DMS153 (cell line): ENCODE results near the gene SYNJ2.

Source experiments
- DNase-seq: peaks from one replicate; lab custom pipeline; 2025; lab: John Stamatoyannopoulos, UW

SYNJ2 gene

DNA sequence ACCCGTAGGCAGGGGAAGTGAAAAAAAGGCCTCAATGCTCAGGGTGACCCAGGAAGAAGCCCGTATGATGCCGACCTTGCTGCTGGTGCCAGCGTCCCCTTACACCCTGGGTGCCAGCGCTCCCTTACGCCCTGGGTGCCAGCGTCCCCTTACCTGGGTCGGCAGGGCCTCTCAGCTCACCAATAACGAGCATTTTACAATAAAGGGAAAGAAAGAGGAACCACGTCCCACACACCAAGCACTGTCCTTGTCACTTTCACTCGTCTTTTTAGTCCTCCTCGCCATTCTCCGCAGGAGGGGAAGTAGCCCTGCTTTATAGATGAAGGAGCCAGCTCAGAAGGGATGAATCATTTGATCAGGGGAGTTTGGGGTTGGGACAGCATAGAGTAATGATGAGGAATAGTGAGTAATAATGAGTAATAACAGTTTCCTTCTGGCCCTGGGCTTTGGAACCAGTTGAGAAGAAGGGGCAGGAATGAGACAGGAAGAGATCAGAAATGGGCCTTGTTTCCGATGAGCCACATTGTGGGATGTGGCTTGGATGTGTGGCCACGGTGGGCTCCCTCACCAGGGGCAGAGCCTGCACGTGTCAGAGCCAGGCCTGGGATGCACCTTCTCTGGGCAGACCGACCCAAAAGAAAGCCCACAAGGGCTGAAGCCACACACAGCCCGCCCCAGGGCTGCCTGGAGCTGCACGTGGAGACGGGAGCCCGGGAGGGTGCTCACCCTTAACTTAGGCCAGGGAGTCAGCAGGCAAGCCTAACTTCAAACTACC, 75.7 kb downstream of the SYNJ2 start:
- DNase-seq: no peak

DNA sequence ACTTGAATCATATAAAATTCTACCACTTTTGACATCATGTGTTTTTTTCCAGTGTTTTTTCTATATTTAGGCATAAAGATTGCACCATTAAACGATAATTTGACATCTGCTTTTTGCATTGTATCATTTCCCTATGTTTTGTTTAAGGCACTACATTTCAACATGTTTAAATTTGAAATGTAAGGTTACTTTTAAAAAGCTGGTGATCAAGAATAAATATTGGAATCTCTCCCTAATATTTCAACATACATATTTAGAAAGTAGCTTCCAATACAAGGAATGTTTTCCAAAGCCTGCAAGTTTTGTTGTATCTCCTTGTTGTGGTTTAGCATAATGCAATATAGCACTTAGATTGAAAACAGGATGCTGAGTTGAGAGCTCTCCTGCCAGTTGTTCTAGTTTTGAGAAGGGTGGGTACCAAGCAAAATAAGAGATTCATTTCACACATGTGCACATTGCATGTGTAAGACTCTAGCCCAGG, 76.5 kb downstream of the SYNJ2 start:
- no peak for DNase-seq

DNA sequence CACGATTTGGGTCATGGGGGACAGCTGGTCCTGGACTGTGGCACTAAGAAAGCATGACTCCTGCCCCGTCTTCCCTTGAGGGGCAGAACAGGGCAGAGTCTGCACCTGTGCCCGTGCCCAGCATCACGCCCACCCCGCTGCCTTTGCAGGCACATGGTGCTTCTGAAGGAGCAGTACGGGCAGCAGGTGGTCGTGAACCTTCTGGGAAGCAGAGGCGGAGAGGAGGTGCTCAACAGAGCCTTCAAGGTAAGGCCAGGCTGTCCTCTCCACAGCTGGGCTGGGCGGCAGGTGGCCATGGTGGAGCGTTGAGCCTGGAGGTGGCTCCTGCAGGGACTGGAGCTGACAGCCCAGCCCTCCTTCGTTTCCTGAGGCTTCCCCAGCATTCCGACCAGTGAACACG, 77.4 kb downstream of the SYNJ2 start:
- DNase-seq: no peak

DNA sequence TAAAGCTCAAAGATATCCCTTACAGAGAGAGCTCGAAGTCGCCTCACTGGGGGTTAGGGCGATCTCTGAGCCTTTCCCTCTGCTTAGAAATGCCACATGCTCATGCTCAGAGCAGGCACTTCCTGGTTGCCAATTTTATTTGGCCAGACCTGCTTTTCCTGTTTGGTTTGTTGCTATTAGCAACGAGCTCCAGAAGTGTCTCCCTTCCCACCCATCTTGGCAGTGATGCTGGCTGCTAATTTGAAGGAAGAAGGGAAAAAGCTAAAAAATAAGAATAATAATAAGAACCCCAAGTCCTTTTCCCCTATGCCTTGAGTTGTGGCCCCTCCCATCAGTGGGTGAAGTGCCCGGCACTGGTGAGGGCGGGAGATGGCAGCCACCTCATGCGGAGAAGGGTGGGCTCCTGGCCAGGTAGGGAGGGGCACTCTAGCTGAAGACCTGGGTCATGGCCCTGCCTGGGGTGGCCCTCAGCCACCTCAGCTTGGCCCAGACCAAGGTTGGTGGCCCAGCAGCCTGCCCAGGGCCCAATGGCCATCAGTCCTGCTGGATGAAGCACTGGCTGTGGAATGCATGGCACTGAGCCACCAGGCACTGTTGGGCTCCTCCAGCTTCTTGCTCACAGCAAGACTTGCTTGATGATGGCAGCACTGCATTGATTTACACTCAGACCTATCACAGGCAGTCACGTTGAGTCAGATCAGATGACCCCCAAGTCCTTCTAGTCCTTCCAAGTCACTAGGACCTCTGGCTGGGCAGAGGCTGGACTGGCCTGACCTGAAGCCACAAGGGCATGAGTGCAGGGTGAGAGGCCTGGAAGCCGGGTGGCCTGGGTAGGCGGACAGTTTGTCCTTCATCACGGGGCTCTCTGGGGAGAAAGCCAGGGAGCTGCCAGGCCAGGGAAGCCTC, 79.0 kb downstream of the SYNJ2 start:
- peak; percentile 87 for DNase-seq

DNA sequence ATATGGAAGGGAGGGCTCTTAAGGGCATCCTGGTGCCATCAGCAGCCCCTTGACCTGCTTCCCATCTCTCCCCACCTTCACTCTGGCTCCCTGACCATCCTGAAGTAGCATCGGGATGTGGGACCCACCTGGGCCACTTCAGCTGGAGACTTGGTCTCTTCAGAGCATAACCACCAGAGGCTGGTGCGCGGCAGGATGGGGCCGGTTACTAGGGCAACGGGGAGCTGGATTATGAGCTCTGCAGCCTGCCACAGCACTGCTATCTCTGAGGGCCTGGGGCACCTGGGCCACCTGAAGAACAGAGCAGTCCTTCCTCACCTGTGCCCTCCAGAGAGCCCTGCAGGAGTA, 79.7 kb downstream of the SYNJ2 start:
- DNase-seq: peak; percentile 9

DNA sequence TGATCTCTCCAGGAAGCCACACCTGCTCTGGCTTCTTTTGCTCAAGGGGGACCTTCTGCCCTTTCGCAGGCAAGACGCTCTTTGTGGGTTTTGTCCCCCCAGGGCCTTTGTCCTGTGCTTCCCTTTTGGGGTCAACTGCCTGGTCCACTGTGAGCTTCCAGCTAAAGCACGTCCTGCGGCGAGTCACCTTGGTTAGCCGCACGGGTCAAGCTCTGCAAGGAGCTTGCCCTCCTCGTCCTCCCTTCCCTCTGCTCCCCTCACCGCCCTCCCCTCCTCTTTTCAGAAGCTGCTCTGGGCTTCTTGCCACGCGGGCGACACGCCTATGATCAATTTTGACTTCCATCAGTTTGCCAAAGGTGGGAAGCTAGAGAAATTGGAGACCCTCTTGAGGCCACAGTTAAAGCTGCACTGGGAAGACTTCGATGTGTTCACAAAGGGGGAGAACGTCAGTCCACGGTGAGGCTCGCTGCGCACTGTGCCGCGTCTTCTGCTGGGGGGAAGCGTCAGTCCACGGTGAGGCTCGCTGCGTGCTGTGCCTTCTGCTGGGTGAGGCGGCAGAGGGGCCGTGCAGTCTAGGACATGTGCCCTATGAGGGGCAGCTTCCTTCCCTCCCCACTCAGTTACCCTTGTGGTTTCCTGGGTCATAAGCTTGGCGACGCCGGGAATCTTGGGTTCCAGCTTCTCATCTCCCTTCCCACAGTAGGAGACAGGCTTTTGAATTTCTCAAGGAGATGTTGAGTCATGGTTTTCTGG, 80.2 kb downstream of the SYNJ2 start:
- no peak for DNase-seq

DNA sequence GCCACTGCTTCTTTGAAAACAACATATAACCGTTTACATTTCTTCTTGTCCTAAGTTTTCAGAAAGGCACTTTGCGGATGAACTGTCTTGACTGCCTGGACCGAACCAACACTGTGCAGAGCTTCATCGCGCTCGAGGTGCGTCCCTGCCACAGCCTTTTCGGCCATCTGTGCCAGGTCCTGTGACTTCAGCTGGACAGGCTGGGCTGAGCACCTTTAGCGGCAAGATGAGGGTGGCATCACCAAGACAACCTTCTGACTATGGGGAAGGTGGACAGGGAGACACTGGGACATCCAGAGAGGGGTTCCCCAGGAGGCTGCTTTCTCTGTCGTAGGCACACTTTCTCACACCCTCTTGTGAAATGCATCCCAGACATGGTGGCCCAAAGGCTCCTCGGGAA, 82.1 kb downstream of the SYNJ2 start:
- no peak for DNase-seq

DNA sequence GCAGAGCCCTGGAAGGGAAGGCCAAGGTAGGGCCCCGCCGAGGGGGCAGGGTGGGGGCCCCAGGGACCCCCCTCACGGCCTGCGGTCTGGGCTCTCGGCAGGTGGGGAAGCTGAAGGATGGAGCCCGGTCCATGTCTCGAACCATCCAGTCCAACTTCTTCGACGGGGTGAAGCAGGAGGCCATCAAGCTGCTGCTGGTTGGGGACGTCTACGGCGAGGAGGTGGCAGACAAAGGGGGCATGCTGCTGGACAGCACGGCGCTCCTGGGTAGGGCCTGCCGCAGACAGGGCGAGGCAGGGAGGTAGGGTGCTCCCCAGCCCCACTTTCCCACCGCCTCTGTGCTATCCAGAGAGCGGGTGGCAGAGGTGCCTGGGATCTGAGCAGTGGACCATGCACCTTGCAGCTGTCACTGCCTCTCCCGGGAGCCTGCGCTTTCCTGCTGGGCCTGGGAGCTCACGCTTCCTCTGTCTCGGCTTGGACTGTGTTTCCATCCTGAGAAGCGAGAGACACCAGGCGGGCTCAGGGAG, 83.1 kb downstream of the SYNJ2 start:
- no peak for DNase-seq

DNA sequence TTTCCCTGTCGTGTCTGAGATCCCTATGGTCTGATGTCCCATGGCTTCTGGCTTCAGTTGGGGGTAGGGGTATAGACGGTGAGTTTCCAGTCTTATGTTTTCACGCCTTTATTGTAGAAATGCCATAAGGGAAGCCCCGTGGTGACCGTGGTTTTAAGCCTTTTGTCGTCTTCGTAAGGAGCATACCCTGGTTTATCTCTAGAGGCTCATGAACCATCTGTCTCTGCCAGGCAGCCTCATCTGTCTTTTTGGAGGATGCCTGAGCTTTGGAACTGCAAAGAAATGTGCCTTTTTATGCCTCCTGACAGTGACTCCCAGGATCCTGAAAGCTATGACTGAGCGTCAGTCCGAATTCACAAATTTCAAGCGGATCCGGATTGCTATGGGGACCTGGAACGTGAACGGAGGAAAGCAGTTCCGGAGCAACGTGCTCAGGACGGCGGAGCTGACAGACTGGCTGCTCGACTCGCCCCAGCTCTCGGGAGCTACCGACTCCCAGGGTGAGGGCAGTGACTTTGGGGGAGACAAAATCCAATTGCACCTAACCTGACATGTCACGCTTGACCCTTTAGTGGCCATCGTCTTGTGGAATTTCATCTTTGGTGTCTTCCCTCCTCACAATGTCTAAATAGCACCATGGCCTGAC, 84.6 kb downstream of the SYNJ2 start:
- no peak for DNase-seq

DNA sequence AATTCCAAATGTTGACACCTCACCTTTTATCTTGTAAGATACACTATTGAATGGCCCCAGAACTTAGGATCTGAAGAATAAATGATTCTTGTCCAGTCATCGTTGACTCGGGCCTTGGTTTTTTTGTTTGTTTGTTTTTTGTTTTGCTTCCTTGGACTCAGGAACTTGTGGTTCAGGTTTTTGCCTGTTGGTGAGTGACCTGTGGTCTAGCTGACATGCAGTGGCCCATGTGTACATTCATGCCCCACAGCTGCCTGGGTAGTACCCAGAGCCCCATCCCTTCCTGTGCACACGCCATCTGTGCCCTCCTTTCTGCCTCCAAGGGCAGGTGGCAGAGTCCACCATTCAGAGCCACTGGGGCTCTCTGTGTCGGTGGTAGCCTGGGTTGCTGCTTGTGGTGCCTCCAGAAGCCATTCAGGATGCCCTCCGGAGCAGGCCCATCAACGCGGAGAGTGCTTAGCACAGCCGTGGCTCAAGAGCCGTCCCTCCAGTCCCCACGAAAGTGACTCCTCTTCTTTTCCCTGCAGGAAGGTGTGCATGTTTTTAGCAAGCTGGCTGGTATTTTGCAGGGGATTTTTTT, 85.9 kb downstream of the SYNJ2 start:
- DNase-seq: no peak

DNA sequence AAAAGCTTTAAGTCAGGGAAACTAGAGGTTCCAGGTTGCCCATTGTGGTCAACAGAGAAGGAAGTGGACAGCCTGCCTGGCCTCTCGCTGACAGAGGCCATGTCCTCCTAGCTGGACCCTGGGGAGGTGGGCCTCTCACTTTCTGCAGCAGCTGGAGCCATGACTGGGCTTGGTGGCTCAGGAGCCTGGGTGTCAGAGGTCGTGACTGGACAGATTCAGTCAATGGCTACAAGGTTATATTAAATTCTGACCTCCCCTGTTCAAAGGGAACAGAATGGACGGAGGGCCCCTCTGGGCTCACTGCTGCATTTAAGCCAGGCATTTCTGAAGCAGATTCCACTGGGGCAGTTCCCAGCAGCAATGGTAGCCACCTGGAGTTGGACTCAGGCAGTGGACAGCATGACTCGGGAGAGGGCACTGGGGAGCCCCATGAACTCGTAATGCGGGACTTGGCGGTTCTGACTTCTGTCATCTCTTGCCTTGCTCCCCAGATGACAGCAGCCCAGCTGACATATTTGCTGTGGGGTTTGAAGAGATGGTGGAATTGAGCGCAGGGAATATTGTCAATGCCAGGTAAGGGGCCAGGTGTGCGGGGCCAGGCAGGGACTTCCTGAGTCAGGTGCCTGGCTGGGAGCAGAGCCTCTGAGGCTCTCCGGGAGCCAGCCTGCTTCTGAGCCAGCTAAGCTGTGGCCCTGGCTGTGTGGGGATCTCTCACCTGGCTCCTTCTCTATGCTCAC, 86.7 kb downstream of the SYNJ2 start:
- no peak for DNase-seq

DNA sequence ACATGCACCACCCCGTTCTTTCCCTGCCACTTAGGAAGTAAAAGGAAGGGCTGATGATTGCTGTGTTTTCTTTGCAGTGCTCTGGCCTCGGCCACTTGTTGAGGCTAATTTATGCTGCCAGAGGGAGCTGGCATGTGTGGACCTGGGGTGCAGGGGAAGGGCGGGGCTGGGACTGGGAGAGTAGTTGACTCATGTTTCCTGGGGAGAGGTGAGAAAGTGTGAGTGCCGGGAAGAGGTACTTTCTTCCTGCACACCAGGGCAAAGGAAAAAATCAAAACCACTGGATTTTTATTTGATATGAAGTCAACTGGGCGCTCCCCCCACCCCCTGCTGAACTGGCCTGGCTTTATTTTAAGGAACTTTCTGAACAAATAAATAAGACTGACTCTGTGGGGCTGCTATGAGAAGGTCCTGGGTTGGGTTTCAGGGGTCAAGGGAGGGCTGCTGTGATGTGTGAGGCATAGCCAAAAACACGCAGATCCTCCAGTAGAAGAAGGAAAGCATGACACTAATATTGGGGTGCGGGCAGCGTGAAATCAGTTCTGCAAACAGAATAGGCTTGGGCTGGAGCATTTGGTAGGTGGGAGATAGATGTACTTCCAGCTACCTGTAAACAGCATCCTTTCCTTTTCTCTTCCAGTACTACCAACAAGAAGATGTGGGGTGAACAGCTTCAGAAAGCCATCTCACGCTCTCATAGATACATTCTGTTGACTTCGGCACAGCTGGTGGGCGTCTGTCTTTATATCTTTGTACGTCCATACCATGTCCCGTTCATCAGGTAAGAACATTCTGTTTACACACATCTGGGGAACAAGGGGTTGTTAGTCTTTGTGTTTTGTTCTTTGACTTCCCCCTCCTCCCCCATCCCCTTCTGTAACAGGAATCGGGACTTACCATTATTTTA, 87.5 kb downstream of the SYNJ2 start:
- peak; percentile 68 for DNase-seq

DNA sequence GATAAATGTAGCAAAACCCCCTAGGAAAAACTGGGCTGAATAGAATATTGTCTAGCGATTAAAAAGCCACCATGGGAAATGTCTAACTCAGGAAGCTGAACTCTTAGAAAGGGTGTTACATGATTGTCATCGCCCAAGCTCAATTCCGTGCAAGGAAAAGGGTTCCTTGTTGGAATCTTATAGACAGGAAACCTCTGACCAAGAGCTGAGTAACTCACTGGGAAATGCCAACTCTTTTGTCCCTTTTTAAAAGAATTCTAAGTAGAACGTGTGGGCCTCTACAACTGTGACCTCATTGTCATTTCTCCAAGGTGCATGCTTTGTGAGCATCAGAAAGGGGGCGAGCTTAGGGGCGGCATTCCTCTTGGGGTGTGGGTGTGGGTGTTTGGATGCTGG, 88.1 kb downstream of the SYNJ2 start:
- DNase-seq: no peak

DNA sequence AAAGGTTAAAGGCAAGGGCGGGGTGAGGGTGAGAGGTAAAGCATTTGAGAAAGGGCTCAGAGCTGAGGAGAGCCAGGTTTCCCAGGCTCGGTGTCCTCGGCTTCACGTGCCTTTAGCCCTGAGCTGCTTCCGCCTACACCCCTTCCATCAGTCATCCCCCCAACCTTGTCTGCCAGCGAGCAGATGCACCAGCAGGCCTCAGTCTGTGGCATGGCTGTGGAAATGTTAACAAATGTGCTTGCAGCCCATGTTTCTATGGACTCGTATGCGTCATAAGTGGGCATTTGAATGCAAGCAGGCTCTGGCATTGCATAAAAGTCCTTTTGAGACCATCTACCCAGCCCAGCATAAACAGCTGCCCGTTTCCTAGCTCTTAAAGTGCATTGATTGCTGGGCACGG, 88.8 kb downstream of the SYNJ2 start:
- no peak for DNase-seq

DNA sequence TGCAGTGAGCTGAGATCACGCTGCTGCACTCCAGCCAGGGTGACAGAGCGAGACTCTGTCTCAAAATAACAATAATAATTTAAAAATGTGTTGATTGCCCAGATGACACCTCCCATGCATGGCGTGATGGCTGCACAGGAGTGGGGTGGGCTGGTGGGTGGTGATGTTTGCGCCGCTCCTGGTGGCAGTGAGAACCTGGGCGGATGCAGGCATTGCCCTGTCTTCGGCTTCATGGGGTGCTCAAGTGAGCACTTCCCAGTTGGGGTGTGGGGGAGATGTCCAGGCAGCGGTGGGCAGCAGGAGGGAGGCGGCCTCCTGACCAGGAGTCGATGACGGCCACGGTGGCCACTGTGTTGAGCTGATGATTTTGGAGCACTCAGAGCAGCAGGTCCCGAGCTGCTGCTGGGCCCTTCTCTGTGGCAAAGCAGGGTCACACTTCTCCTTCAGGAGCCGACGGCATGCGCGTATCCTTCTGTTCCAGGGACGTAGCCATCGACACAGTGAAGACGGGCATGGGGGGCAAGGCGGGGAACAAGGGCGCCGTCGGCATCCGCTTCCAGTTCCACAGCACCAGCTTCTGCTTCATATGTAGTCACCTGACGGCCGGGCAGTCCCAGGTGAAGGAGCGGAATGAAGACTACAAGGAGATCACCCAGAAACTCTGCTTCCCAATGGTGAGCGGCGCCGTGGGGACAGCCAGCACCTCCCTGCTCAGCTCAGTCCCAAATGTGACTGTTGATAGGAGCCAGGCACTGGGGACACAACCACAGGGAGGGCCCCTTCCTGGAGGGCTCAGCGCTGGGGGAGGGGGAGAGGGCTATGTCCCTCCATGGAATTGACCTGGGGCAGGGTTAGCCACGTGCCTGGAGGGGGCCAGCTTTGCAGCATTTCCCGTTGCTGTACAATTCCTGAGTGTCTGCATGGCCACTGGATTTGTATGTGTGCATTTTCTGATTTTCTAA, 89.7 kb downstream of the SYNJ2 start:
- no peak for DNase-seq

DNA sequence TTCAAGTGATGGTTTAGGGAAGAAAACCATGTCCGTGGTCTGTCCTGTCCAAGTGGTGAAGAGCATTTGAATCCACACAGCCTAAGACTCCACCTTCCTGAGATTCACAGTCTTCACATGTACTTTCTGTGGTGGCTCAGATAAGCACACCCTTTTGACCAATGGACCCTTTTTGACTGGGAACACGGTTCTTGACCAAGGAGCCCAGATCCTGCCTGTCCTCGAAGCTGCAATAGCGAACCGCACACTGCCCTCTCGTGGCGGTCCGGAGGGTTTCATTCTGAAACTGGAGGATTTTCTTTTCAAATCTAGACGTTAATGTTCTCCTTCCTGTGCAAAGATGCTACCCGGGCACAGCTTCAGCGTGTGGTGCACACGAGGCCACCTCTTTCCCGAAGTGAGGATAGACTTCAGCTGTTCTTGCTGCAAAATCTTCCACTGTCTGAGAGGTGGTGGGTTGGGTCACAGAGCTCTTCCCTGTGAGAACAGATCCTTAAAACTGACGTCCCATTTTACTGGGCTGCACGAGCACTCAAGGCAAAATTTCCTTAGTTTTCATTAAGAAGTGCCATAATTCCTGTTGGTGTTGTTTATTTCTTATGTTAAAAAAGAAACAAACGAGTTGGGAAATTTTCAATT, 90.5 kb downstream of the SYNJ2 start:
- DNase-seq: peak; percentile 50

DNA sequence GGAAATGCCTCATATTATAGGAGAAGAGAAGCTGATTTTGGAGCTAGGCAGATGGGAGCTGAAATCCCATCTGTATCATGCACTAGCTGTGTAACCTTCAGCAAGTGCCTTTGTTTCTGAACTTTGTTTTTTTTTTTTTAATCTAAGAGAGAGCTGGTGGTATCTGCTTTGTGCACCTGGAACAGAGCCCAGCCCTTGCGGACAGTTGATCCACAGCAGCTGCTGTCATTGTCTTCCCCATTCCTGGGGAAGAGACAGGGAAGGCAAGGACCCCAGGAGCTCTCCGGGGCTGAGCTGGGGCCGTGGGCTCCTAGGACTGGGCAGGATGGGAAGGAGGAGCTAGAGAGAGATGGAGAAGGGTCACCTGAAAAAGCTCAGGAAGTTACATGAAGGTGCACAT, 92.1 kb downstream of the SYNJ2 start:
- no peak for DNase-seq

DNA sequence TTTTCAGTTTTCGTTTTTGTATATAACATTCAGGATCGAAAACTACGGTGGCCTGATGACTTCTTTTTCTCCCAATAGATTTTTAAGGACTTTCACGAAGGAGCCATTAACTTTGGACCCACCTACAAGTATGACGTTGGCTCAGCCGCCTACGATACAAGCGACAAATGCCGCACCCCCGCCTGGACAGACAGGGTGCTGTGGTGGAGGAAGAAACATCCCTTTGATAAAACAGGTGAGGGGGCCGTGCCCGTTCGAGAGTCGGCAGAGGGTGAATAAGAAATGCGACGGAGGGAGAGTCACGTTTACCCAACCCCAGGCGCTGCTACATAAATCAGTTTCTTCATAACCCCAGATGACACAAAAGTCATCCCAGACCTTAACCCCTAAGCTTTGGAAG, 94.9 kb downstream of the SYNJ2 start:
- no peak for DNase-seq
